ENCODE measurements around the gene TMEM175.

The TMEM175 gene

DNA sequence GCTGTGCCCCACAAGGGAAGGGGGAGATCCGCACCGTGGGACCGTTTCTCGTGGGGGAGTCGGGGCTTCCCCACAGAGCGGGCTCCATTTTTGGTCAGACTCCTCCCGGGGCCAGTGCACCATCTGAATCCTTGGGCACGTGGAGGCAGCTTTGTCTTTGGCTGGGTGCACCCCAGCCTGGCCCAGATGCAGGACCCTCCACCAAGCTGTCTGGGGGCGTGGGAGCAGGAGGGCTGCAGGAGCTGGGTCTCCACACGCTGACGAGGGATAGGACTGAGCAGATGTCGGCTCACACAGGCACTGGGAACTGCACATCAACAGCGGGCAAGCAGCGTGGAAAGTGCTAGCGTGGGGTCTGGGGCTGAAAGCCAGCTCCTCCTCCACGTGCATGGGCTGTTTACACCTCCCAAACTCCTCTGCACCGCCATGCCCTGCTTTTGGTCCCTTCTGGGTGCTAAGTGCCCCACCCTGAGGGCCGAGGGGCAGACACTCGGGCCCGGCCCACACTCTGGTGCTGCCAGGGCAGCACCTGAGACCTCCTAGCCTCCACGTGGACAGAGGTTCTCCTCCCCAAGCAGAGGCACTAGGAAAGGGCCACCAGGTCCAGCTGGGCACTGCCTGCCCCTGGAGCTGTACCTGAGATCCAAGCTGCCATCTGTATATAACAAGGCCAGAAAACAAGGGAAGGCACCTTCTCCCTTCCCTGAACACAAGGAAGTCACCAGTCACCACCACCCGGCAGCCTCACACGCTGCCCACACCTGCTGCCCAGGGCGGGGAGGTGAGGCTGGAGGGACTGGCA lies 27.3 kb downstream of the TMEM175 start:
- DNase-seq: no peak
- TF ChIP-seq POLR2A (IDR thresholded peaks at IDR 0.05; ENCODE audit: low read length) (no peak), GATA1 (IDR thresholded peaks at IDR 0.05; ENCODE audit: low read depth, low read length) (no peak)

GRCh38 chr4:960140-960635 lies 27.9 kb downstream of the TMEM175 start:
- TF ChIP-seq GATA1 (IDR thresholded peaks at IDR 0.05; ENCODE audit: low read depth, low read length) (no peak), POLR2A (IDR thresholded peaks at IDR 0.05; ENCODE audit: low read length) (no peak)
- no peak for DNase-seq

GRCh38 chr4:960636-961350 lies 28.5 kb downstream of the TMEM175 start:
- no peak for TF ChIP-seq POLR2A (IDR thresholded peaks at IDR 0.05; ENCODE audit: low read length)
- no peak for TF ChIP-seq GATA1 (IDR thresholded peaks at IDR 0.05; ENCODE audit: low read depth, low read length)
- no peak for DNase-seq

DNA sequence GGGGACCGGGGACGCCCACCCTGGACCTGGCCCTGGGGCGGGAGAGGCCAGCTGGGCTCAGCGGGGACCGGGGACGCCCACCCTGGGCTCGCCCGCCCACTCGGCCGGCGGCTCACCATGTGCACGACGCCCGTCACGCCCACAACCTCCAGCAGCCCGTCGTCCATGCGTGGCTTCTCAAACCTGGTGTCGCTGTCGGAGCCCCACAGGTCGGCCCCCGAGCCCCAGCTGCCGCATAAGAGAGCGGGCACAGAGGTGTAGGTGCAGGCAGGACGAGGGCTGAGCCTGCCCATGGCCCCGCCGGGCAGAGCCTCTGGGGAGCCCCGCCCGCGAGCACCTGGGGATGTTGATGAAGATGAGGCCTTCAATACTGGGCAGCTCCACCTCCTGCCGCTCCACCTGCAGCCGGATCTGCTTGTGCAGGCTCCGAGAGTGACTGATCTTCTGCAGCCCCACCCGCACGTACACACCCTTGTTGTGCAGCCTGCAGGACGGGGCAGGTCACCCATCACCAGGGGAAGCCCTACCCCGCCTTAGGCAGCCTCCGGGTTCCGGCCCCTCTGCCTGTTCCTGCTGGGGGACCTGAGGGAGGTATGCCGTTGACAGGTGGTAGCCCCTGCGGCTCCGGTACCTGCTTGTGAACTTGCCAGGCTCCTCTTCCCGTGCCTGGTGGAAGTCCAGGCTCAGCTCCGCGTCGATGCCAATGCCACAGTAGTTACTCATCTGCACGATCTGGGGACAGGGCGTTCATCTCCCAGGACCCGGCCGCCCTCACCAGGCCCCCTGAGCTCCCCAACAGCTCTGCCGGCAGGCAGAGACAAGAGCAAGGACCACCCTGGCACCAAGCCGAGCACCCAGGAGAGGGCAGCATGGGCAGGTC lies 29.3 kb downstream of the TMEM175 start:
- TF ChIP-seq GATA1 (IDR thresholded peaks at IDR 0.05; ENCODE audit: low read depth, low read length) (no peak), POLR2A (IDR thresholded peaks at IDR 0.05; ENCODE audit: low read length) (no peak)
- DNase-seq: no peak

- TF ChIP-seq GATA1 (IDR thresholded peaks at IDR 0.05; ENCODE audit: low read depth, low read length) (no peak), POLR2A (IDR thresholded peaks at IDR 0.05; ENCODE audit: low read length) (no peak)
- DNase-seq: no peak
Observed at GRCh38 chr4:962231-963208, 30.3 kb downstream of the TMEM175 start.

DNA sequence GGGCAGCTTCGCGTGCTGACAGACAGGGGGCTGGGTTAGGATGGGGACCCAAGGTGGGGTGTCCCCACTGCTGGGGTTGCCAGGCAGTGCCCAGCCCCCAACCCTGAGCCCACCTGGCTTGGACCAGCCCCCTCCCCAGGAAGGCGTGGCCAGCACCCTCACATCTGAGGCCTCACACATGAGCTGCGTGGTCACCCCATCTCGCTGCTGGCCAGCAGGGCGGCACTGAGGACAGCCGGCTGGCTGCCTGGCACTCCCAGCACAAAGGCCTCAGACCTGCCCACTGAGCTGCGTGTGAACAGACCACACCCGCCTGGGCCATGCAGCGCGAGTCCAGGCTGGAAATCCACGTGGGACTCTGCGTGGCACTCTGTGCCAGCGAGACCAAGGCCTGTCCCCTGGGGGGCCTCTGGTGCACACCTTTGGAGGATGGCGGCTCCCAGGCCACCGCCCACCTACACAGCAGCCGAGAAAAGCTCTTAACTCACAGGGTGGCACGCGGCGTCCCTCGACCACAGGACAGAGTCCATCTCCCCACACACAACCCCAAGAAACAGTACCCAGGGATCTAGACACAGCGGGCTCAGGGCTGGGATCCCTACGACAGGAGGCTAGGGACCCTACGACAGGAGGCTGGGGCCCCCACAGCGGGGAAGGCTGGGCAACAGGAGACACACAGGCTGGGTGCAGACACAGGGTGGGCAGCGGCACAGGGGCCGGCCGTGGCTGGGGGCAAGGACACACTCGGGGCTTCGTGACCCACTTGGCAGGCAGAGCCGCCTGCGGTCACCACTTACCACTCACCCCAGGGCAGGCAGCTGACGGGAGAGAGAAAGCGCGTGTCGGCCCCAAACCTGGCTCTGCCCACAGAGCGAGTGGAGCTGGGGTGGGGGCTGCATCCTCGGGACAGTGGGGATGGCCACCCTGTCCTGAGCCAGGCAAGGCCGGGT lies 31.3 kb downstream of the TMEM175 start:
- TF ChIP-seq POLR2A (IDR thresholded peaks at IDR 0.05; ENCODE audit: low read length) (no peak), GATA1 (IDR thresholded peaks at IDR 0.05; ENCODE audit: low read depth, low read length) (no peak)
- no peak for DNase-seq

DNA sequence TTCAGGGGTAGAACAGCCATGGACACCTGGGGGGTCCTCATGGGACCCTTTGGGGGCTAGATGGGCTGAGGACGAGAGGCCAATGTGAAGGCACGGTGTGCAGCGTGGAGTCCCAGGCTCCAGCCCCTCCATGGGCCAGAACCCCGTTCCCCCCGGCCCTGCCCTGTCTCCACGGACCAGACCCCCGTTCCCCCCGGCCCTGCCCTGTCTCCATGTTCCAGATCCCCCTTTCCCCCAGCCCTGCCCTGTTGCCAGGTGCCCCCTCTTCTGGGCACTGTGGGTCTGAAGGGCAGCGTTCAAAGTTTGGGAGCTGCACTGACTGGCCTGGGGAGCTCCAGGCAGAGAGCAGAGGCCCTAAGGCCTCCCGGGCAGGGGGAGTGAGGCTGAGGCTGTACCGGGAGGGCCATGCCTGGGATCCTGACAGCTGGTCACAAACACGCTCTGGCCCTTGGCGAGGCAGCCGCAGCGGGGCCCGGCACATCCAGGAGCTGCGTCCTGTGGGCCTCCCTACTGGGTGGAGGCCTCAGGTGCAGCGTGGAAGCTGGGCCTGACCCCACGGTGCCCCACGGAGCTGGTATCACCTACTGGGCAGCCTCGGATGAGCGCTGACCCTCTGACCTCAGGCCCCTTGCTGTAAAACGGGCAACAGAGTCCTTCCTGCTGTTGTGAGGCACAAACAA lies 32.2 kb downstream of the TMEM175 start:
- DNase-seq: no peak
- TF ChIP-seq GATA1 (IDR thresholded peaks at IDR 0.05; ENCODE audit: low read depth, low read length) (no peak), POLR2A (IDR thresholded peaks at IDR 0.05; ENCODE audit: low read length) (no peak)

GRCh38 chr4:965048-965765 lies 32.9 kb downstream of the TMEM175 start:
- no peak for DNase-seq
- no peak for TF ChIP-seq POLR2A (IDR thresholded peaks at IDR 0.05; ENCODE audit: low read length)
- no peak for TF ChIP-seq GATA1 (IDR thresholded peaks at IDR 0.05; ENCODE audit: low read depth, low read length)

DNA sequence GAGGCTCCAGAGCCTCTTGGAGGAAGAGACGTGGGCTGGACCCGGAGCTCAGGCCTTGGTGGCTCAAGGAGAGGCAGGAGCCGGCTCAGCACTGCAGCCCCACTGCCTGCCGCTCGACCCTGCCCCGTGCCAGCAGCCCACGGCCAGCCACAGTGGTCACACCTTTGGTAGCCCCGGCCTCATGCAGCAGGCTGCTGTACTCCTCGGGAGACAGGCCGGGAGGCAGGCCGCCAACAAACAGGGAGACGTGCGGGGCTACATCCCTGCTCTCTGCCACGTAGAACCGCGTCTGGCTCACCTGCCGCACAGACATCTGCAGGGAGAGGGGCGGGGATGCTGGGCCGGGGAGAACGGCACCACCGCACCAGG lies 33.5 kb downstream of the TMEM175 start:
- TF ChIP-seq GATA1 (IDR thresholded peaks at IDR 0.05; ENCODE audit: low read depth, low read length) (no peak), POLR2A (IDR thresholded peaks at IDR 0.05; ENCODE audit: low read length) (no peak)
- DNase-seq: no peak

DNA sequence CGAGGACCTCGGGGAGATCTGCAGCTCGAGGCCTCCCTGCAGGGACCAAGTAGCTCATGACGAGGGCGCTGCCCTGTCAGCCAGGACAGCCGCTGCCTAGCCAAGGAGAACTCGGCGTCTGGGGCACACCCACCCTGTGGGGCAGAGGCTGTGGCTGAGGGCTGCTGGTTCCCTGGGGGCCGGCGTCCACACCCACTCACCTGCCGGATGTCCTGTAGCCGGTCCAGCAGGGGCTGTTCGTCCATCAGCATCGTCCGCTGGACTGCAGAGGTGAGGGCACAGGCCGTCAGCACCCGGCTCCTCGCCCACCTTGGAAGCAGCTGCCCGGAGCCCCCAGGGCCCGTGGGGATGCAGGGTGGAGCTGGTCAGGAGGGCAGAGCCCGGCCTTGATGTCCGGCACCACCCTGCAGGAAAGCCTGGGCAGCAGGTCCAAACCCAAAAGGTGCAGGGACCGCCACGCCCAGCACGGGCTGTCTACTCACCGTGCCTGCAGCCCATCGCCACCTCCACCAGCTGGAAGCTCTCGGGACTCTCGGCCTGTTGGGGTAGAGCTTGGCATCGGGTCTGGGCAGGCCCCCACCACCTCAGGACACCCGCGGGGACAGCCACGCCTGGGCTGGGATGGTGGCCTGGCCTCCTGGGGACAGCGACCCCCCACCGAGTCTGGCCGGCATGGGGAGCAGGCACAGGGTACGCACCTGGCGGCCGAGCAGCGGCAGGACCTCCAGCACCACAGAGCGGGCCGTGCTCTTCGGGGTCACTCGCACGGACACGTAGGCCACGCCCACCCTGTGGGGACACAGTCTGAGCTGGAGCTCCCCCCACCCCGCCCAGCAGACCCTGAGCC lies 34.2 kb downstream of the TMEM175 start:
- DNase-seq: no peak
- TF ChIP-seq GATA1 (IDR thresholded peaks at IDR 0.05; ENCODE audit: low read depth, low read length) (no peak), POLR2A (IDR thresholded peaks at IDR 0.05; ENCODE audit: low read length) (no peak)
